ENCODE measurements around the gene DUOXA2. TPM values are rescaled to one million over a fixed set of nuclear protein-coding genes. Genes with fewer than 3 reads are reported as not detected.
A peak's percentile ranks its signal among the peaks of the same experiment; 100 is the strongest.

DUOXA2 gene
- total and polyA plus RNA-seq, 8 donors = 1.3 to 119 (median 25.0) TPM; not detected in 1

GRCh38 chr15:45112591-45113379 lies 1.3 kb upstream of the DUOXA2 start:
- Histone ChIP-seq H3K36me3 (no peaks in the 10 kb centered on the region), H3K27ac (peak overlapping the region in 2 of 5 donors; percentile 18 to 56), H3K4me1 (peaks cover 36 to 56% (median 53%) of the 10 kb centered on the region in 4 donors), H3K4me3 (peak overlapping the region; percentile 19 to 52 (median 36)), H3K9me3 (no peaks in the 10 kb centered on the region), H3K27me3 (peaks cover 36 to 99% (median 72%) of the 10 kb centered on the region in 3 donors)
- DNase-seq = peak in 1 of 2 donors; percentile 35
- intact Hi-C loops (cut with DNase I; ENCODE audit: low total_unique reads) = no loop called here
- TF ChIP-seq CTCF (IDR thresholded peaks at IDR 0.05) (no peak), POLR2A (IDR thresholded peaks at IDR 0.05) (no peak), EP300 (IDR thresholded peaks at IDR 0.05) (no peak), POLR2AphosphoS5 (IDR thresholded peaks at IDR 0.05) (no peak)
- WGBS, 5 donors = 2 to 7% (median 3%) methylated on average over 17 to 58 of the region's 58 CpGs

- intact Hi-C loops (cut with DNase I; ENCODE audit: low total_unique reads) = no loop called here
- Histone ChIP-seq H3K4me3 (peak overlapping the region in 3 of 4 donors; percentile 28 to 52 (median 44)), H3K36me3 (no peaks in the 10 kb centered on the region), H3K27ac (peak overlapping the region in 2 of 5 donors; percentile 18 to 56), H3K4me1 (peaks cover 38 to 62% (median 58%) of the 10 kb centered on the region in 4 donors), H3K27me3 (peaks cover 36 to 99% (median 74%) of the 10 kb centered on the region in 3 donors), H3K9me3 (no peaks in the 10 kb centered on the region)
- no peak for DNase-seq
- TF ChIP-seq POLR2A (IDR thresholded peaks at IDR 0.05) = no peak
- no peak for TF ChIP-seq POLR2AphosphoS5 (IDR thresholded peaks at IDR 0.05)
- TF ChIP-seq EP300 (IDR thresholded peaks at IDR 0.05) = no peak
- TF ChIP-seq CTCF (IDR thresholded peaks at IDR 0.05) = no peak
- WGBS, 5 donors = 9 to 12% (median 10%) methylated on average over 13 to 14 of the region's 14 CpGs
These were observed 641 bp upstream of the DUOXA2 start for GRCh38 chr15:45113380-45113990.

- Histone ChIP-seq H3K9me3 (no peaks in the 10 kb centered on the region), H3K27ac (peak overlapping the region in 2 of 5 donors; percentile 36 to 56), H3K36me3 (no peaks in the 10 kb centered on the region), H3K4me3 (peak overlapping the region in 2 of 4 donors; percentile 44 to 52), H3K4me1 (peaks cover 38 to 62% (median 58%) of the 10 kb centered on the region in 4 donors), H3K27me3 (peaks cover 36 to 99% (median 74%) of the 10 kb centered on the region in 3 donors)
- intact Hi-C loops (cut with DNase I; ENCODE audit: low total_unique reads) = no loop called here
- no peak for DNase-seq
- WGBS, 5 donors = 5 to 20% (median 7%) methylated on average over 1 to 2 of the region's 2 CpGs
- TF ChIP-seq POLR2A (IDR thresholded peaks at IDR 0.05) (no peak), CTCF (IDR thresholded peaks at IDR 0.05) (no peak), POLR2AphosphoS5 (IDR thresholded peaks at IDR 0.05) (no peak), EP300 (IDR thresholded peaks at IDR 0.05) (no peak)
These were observed 592 bp downstream of the DUOXA2 start for GRCh38 chr15:45114751-45115085.

- intact Hi-C loops (cut with DNase I; ENCODE audit: low total_unique reads) = no loop called here
- WGBS, 5 donors = 63 to 80% (median 71%) methylated on average over 7 of the region's 7 CpGs
- H3K27ac ChIP-seq = peak overlapping the region in 1 of 5 donors; percentile 36
- no peaks in the 10 kb centered on the region for H3K9me3 ChIP-seq
- H3K27me3 ChIP-seq = peaks cover 32 to 99% (median 71%) of the 10 kb centered on the region in 3 donors
- H3K36me3 ChIP-seq = no peaks in the 10 kb centered on the region
- H3K4me1 ChIP-seq = peaks cover 38 to 62% (median 58%) of the 10 kb centered on the region in 4 donors
- no peak for DNase-seq
- no peak for TF ChIP-seq EP300 (IDR thresholded peaks at IDR 0.05)
- H3K4me3 ChIP-seq = peak overlapping the region in 2 of 4 donors; percentile 44 to 52
These were observed 1.2 kb downstream of the DUOXA2 start for GRCh38 chr15:45115312-45115820.

Measured in stomach (tissue), 9 donors.